NCI-H1092 (cell line): ENCODE results near the gene RPTN.

Source experiments
- DNase-seq: peaks from one replicate; lab custom pipeline; 2025; lab: John Stamatoyannopoulos, UW

RPTN gene

GRCh38 chr1:152159144-152159543, at the start of gene RPTN:
TSS of gene RPTN (minus strand) at chr1:152159228. CDS start at chr1:152157889, 1,339 bp downstream.
- DNase-seq = no peak

GRCh38 chr1:152198982-152199381, 40.0 kb upstream of the RPTN start:
- DNase-seq = no peak

GRCh38 chr1:152197361-152197941, 38.4 kb upstream of the RPTN start:
- no peak for DNase-seq

GRCh38 chr1:152191711-152192110, 32.7 kb upstream of the RPTN start:
- DNase-seq = no peak

GRCh38 chr1:152191260-152191659, 32.2 kb upstream of the RPTN start:
- DNase-seq = no peak

- DNase-seq = no peak
Observed at GRCh38 chr1:152190589-152190988, 31.6 kb upstream of the RPTN start.

- DNase-seq = no peak
Observed at GRCh38 chr1:152189657-152190442, 30.8 kb upstream of the RPTN start.

GRCh38 chr1:152188673-152189591, 29.9 kb upstream of the RPTN start:
- no peak for DNase-seq

GRCh38 chr1:152186556-152187285, 27.7 kb upstream of the RPTN start:
- no peak for DNase-seq

- no peak for DNase-seq
Observed at GRCh38 chr1:152185544-152186391, 26.7 kb upstream of the RPTN start.

GRCh38 chr1:152182944-152183361, 23.9 kb upstream of the RPTN start:
- DNase-seq = no peak

GRCh38 chr1:152182431-152182830, 23.4 kb upstream of the RPTN start:
- no peak for DNase-seq

GRCh38 chr1:152179566-152179965, 20.5 kb upstream of the RPTN start:
- DNase-seq = no peak

GRCh38 chr1:152170287-152170905, 11.4 kb upstream of the RPTN start:
- no peak for DNase-seq

- no peak for DNase-seq
Observed at GRCh38 chr1:152169366-152170025, 10.5 kb upstream of the RPTN start.

- DNase-seq = no peak
Observed at GRCh38 chr1:152168535-152168868, 9.5 kb upstream of the RPTN start.

- DNase-seq = no peak
Observed at GRCh38 chr1:152167835-152168534, 9.0 kb upstream of the RPTN start.

GRCh38 chr1:152166966-152167365, 7.9 kb upstream of the RPTN start:
- DNase-seq = no peak

- no peak for DNase-seq
Observed at GRCh38 chr1:152165286-152166077, 6.5 kb upstream of the RPTN start.
